PFSK-1 (cell line): ENCODE data around the gene FBP2.

Experiments used
- FOXP2 ChIP-seq: optimal IDR thresholded peaks from 2 replicates; pipeline ENCODE3; 2011; ENCODE audit warnings: borderline replicate concordance, control low read depth, inconsistent platforms; ENCODE audit not compliant: insufficient read depth; ENCODE audit errors: extremely low read length, extremely low read depth
- POLR2AphosphoS5 ChIP-seq: IDR thresholded peaks from 2 replicates; pipeline ENCODE4 v1.6.1; 2012; ENCODE audit warnings: low read depth, mild to moderate bottlenecking, control low read depth, low read length, moderate library complexity
- TF ChIP-seq, protein P1 (sequence below), 2 experiments: IDR thresholded peaks; 2 replicates each; pipeline versions ENCODE4 v1.6.1 to v1.8.0; 2011 to 2012; ENCODE audit warnings: low read depth in 2 of 2, low read length in 2 of 2, control low read depth in 1 of 2, inconsistent platforms in 1 of 2, mild to moderate bottlenecking in 1 of 2, moderate library complexity in 1 of 2; ENCODE audit not compliant: insufficient read depth in 1 of 2

DNA sequence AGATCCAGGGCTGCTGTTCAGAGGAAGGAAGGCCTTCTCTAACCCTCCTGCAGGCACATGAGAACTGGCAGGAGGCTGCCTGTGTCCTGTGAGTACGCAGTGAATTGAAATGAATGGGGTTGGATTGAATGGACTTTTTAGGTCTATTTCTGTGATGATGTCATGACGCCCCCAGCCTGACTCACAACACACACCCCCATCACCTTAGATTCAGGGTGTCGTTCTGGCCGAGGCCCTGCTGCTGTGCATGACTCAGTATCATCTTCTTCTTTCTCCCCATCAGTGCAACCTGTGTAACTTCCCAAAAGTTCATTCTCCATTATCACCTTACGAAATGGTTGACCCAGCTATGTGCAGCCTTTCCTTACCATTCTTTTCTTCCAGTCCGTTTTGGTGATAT, 33.4 kb downstream of the FBP2 start:
- TF ChIP-seq POLR2AphosphoS5 (no peak), FOXP2 (no peak)
- TF ChIP-seq, protein P1, sequence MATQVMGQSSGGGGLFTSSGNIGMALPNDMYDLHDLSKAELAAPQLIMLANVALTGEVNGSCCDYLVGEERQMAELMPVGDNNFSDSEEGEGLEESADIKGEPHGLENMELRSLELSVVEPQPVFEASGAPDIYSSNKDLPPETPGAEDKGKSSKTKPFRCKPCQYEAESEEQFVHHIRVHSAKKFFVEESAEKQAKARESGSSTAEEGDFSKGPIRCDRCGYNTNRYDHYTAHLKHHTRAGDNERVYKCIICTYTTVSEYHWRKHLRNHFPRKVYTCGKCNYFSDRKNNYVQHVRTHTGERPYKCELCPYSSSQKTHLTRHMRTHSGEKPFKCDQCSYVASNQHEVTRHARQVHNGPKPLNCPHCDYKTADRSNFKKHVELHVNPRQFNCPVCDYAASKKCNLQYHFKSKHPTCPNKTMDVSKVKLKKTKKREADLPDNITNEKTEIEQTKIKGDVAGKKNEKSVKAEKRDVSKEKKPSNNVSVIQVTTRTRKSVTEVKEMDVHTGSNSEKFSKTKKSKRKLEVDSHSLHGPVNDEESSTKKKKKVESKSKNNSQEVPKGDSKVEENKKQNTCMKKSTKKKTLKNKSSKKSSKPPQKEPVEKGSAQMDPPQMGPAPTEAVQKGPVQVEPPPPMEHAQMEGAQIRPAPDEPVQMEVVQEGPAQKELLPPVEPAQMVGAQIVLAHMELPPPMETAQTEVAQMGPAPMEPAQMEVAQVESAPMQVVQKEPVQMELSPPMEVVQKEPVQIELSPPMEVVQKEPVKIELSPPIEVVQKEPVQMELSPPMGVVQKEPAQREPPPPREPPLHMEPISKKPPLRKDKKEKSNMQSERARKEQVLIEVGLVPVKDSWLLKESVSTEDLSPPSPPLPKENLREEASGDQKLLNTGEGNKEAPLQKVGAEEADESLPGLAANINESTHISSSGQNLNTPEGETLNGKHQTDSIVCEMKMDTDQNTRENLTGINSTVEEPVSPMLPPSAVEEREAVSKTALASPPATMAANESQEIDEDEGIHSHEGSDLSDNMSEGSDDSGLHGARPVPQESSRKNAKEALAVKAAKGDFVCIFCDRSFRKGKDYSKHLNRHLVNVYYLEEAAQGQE (IDR thresholded peaks at IDR 0.05; ENCODE audit: insufficient read depth in 1 of 2, low read depth in 2 of 2, low read length in 2 of 2) = no peak
